ENCODE results near the gene CREB3.

DNA sequence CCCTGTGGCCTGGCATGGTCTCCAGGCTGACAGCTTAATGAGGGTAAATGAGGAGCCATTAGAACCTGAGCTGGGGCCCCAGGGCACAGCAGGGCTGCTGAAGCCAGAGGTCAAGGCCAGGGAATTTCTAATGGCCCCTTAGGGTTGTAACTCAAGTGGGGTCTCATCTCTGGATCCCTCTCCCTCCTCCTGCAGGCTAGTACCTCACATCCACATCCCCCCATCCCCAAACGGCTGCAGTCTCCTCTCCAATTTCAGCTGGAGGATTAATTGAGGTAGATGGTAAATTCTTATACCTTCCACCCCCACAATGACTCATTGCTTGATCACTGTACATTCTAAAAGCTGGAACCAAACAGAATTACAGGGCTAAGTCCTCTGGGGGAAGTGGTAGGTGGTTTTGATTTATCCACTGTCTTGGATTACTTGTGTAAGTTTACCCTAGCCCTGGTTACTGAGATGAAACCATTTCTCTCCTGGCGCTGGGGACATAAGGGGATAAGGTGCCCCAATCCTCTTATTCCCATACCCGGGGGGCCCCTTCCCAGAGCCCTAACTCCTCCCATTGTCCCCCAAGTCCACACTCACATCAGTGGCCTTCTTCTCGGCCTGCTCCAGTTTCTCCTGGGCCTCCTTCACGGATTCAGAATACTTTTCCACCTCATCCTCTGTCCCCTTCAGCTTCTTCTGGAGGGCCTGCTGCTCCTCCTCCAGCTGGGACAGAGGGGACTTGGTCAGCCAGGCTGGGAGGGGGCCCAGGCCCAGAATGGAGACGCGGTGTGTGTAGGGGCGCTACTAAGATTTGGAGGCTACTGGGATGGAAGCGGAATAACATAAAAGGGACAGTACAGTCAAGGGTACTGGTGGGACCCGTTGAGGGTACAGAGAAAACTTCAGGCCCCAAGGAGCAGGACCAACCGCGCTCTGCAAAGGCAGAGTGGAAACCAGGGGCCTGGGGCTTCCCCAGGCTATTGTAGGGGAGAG lies 43.6 kb upstream of the CREB3 start:
- TF ChIP-seq, protein P1, sequence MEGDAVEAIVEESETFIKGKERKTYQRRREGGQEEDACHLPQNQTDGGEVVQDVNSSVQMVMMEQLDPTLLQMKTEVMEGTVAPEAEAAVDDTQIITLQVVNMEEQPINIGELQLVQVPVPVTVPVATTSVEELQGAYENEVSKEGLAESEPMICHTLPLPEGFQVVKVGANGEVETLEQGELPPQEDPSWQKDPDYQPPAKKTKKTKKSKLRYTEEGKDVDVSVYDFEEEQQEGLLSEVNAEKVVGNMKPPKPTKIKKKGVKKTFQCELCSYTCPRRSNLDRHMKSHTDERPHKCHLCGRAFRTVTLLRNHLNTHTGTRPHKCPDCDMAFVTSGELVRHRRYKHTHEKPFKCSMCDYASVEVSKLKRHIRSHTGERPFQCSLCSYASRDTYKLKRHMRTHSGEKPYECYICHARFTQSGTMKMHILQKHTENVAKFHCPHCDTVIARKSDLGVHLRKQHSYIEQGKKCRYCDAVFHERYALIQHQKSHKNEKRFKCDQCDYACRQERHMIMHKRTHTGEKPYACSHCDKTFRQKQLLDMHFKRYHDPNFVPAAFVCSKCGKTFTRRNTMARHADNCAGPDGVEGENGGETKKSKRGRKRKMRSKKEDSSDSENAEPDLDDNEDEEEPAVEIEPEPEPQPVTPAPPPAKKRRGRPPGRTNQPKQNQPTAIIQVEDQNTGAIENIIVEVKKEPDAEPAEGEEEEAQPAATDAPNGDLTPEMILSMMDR (IDR thresholded peaks at IDR 0.05; ENCODE audit: low read depth, low read length, poor library complexity, severe bottlenecking), result no peak
- TF ChIP-seq EZH2phosphoT487 (IDR thresholded peaks at IDR 0.05; ENCODE audit: borderline replicate concordance, low read length), result no peak
